ENCODE data around the gene CANT1. TPM values are rescaled to one million over a fixed set of nuclear protein-coding genes. Genes with fewer than 3 reads are reported as not detected.

The CANT1 gene
- total RNA-seq, 1 donor from 2014 or later = 66.3 TPM

GRCh38 chr17:79048826-79049755, 39.5 kb upstream of the CANT1 start:
- no peaks in the 10 kb centered on the region for H3K36me3 Mint-ChIP-seq (ENCODE audit: insufficient read depth)
- H3K4me3 Mint-ChIP-seq (ENCODE audit: low read depth) = no peak overlapping the region
- peaks cover 20% of the 10 kb centered on the region for H3K27me3 Mint-ChIP-seq
- H3K27ac Mint-ChIP-seq = no peak overlapping the region
- no peaks in the 10 kb centered on the region for H3K4me1 Mint-ChIP-seq (ENCODE audit: low read depth)
- H3K9me3 Mint-ChIP-seq (ENCODE audit: low read depth) = peaks cover 8% of the 10 kb centered on the region
- no peak for TF ChIP-seq CTCF (IDR thresholded peaks at IDR 0.05; ENCODE audit: unreplicated experiment)
- no peak for DNase-seq (ENCODE audit: low spot score, unreplicated experiment)

DNA sequence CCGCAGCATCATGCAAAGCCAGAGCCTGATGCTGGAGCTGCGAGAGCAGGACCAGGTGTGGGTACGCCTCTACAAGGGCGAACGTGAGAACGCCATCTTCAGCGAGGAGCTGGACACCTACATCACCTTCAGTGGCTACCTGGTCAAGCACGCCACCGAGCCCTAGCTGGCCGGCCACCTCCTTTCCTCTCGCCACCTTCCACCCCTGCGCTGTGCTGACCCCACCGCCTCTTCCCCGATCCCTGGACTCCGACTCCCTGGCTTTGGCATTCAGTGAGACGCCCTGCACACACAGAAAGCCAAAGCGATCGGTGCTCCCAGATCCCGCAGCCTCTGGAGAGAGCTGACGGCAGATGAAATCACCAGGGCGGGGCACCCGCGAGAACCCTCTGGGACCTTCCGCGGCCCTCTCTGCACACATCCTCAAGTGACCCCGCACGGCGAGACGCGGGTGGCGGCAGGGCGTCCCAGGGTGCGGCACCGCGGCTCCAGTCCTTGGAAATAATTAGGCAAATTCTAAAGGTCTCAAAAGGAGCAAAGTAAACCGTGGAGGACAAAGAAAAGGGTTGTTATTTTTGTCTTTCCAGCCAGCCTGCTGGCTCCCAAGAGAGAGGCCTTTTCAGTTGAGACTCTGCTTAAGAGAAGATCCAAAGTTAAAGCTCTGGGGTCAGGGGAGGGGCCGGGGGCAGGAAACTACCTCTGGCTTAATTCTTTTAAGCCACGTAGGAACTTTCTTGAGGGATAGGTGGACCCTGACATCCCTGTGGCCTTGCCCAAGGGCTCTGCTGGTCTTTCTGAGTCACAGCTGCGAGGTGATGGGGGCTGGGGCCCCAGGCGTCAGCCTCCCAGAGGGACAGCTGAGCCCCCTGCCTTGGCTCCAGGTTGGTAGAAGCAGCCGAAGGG, 38.6 kb upstream of the CANT1 start:
- Mint-ChIP-seq H3K9me3 (ENCODE audit: low read depth) (peaks cover 2% of the 10 kb centered on the region), H3K36me3 (ENCODE audit: insufficient read depth) (no peaks in the 10 kb centered on the region), H3K27ac (no peak overlapping the region), H3K4me3 (ENCODE audit: low read depth) (no peak overlapping the region), H3K27me3 (peaks cover 24% of the 10 kb centered on the region), H3K4me1 (ENCODE audit: low read depth) (no peaks in the 10 kb centered on the region)
- DNase-seq (ENCODE audit: low spot score, unreplicated experiment) = no peak
- TF ChIP-seq CTCF (IDR thresholded peaks at IDR 0.05; ENCODE audit: unreplicated experiment) = no peak

GRCh38 chr17:79047291-79047920, 37.8 kb upstream of the CANT1 start:
- no peak for TF ChIP-seq CTCF (IDR thresholded peaks at IDR 0.05; ENCODE audit: unreplicated experiment)
- H3K9me3 Mint-ChIP-seq (ENCODE audit: low read depth) = no peaks in the 10 kb centered on the region
- H3K4me1 Mint-ChIP-seq (ENCODE audit: low read depth) = no peaks in the 10 kb centered on the region
- H3K27ac Mint-ChIP-seq = no peak overlapping the region
- no peak for DNase-seq (ENCODE audit: low spot score, unreplicated experiment)
- H3K4me3 Mint-ChIP-seq (ENCODE audit: low read depth) = no peak overlapping the region
- no peaks in the 10 kb centered on the region for H3K36me3 Mint-ChIP-seq (ENCODE audit: insufficient read depth)
- H3K27me3 Mint-ChIP-seq = peaks cover 25% of the 10 kb centered on the region

GRCh38 chr17:79046916-79047280, 37.3 kb upstream of the CANT1 start:
- H3K4me1 Mint-ChIP-seq (ENCODE audit: low read depth) = no peaks in the 10 kb centered on the region
- no peak overlapping the region for H3K4me3 Mint-ChIP-seq (ENCODE audit: low read depth)
- no peaks in the 10 kb centered on the region for H3K9me3 Mint-ChIP-seq (ENCODE audit: low read depth)
- DNase-seq (ENCODE audit: low spot score, unreplicated experiment) = no peak
- H3K36me3 Mint-ChIP-seq (ENCODE audit: insufficient read depth) = no peaks in the 10 kb centered on the region
- no peak for TF ChIP-seq CTCF (IDR thresholded peaks at IDR 0.05; ENCODE audit: unreplicated experiment)
- peaks cover 25% of the 10 kb centered on the region for H3K27me3 Mint-ChIP-seq
- H3K27ac Mint-ChIP-seq = no peak overlapping the region

Data from progenitor cell of endocrine pancreas (in vitro differentiated cells).